Putamen (tissue), 1 donor: ENCODE measurements around the gene UBN2.

ENCODE experiments used
- DNase-seq: peaks from one replicate; pipeline ENCODE4 v3.0.0-alpha.2; 2016; ENCODE audit warnings: low spot score

UBN2 gene

DNA sequence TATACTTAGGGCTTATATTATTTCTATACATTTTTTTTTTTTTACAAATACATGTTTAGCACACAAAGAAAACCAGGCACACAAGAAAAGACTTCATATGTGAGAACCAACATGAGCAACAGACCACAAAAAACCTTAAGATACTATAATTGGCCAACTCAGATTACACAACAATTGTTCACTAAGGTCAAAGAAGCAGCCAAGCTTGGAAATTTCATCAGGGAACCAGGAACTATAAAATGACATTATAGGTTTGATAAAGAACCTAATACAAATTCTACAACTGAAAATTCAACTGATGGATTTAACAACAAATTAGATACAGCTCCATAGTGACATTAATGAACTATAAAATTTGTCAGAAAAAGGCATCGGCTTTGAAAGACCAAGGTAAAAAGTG lies 124.3 kb downstream of the UBN2 start:
- no peak for DNase-seq
